Vagina (tissue), 2 donors: ENCODE measurements around the gene PKD2L2. TPM values are rescaled to one million over a fixed set of nuclear protein-coding genes. Genes with fewer than 3 reads are reported as not detected.

ENCODE experiments used
- DNase-seq, 2 donors: peaks; one replicate each; pipeline ENCODE4 v3.0.0-alpha.2; 2017; ENCODE audit errors: extremely low spot score in 2 of 2
- H3K27ac ChIP-seq: fragments of 200-600 bp; sonication (generic); one replicate; pipeline ENCODE4 v1.5.1; 2019
- H3K27me3 ChIP-seq: fragments of 200-600 bp; sonication (generic); one replicate; pipeline ENCODE4 v1.5.1; 2019
- H3K36me3 ChIP-seq, 2 donors: fragments of 200-600 bp; sonication (generic); one replicate each; pipeline ENCODE4 v1.5.1; 2017 to 2019
- H3K4me1 ChIP-seq: fragments of 200-600 bp; sonication (generic); one replicate; pipeline ENCODE4 v1.5.1; 2019
- H3K4me3 ChIP-seq, 2 donors: fragments of 200-600 bp; sonication (generic); 1 replicate in 1 of 2; 2 replicates in 1 of 2; pipeline ENCODE4 v1.5.1; 2016 to 2019
- H3K9me3 ChIP-seq: fragments of 200-600 bp; sonication (generic); one replicate; pipeline ENCODE4 v1.5.1; 2019
- POLR2A ChIP-seq, 2 donors: fragments of 450-650 bp; IDR thresholded peaks; one replicate each; pipeline ENCODE4 v1.6.1; 2017; ENCODE audit warnings: antibody characterized with exemption in 2 of 2, mild to moderate bottlenecking in 2 of 2, moderate library complexity in 2 of 2
- POLR2AphosphoS5 ChIP-seq, 2 donors: sonication (generic); formaldehyde crosslinking; IDR thresholded peaks; one replicate each; pipeline ENCODE4 v1.9.0; 2017; ENCODE audit warnings: antibody characterized with exemption in 2 of 2, mild to moderate bottlenecking in 2 of 2, low read depth in 1 of 2; ENCODE audit not compliant: insufficient read depth in 1 of 2
- intact Hi-C: fragments of 100-400 bp; cut with DNase I; formaldehyde crosslinking; loops from one replicate; pipeline ENCODE4 v1.15.1; 2023
- total RNA-seq: library from RNA; depleted of rRNA; stranded (reverse); fragments of >200 nt; gene quantifications from one replicate; pipeline ENCODE4 v1.2.3, GENCODE V29; 2016
- TF ChIP-seq, protein P1 (sequence below), 3 experiments: fragments of 450-650 bp in 2 of 3; fragments of 200-600 bp in 1 of 3; sonication (generic) in 1 of 3; IDR thresholded peaks; one replicate each; pipeline ENCODE4 v1.5.1; 2017 to 2019; ENCODE audit warnings: antibody characterized with exemption in 3 of 3, mild to moderate bottlenecking in 2 of 3, moderate library complexity in 2 of 3

Gene PKD2L2
- total RNA-seq, 1 donor from 2014 or later = not detected

- H3K27me3 ChIP-seq = no peaks in the 10 kb centered on the region
- TF ChIP-seq, protein P1, sequence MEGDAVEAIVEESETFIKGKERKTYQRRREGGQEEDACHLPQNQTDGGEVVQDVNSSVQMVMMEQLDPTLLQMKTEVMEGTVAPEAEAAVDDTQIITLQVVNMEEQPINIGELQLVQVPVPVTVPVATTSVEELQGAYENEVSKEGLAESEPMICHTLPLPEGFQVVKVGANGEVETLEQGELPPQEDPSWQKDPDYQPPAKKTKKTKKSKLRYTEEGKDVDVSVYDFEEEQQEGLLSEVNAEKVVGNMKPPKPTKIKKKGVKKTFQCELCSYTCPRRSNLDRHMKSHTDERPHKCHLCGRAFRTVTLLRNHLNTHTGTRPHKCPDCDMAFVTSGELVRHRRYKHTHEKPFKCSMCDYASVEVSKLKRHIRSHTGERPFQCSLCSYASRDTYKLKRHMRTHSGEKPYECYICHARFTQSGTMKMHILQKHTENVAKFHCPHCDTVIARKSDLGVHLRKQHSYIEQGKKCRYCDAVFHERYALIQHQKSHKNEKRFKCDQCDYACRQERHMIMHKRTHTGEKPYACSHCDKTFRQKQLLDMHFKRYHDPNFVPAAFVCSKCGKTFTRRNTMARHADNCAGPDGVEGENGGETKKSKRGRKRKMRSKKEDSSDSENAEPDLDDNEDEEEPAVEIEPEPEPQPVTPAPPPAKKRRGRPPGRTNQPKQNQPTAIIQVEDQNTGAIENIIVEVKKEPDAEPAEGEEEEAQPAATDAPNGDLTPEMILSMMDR (IDR thresholded peaks at IDR 0.05) = no peak
- TF ChIP-seq POLR2AphosphoS5 (IDR thresholded peaks at IDR 0.05; ENCODE audit: insufficient read depth in 1 of 2, low read depth in 1 of 2) (no peak), POLR2A (IDR thresholded peaks at IDR 0.05) (no peak)
- H3K4me1 ChIP-seq = no peaks in the 10 kb centered on the region
- DNase-seq = no peak
- H3K27ac ChIP-seq = no peak overlapping the region
- no peaks in the 10 kb centered on the region for H3K36me3 ChIP-seq
- H3K9me3 ChIP-seq = no peaks in the 10 kb centered on the region
- H3K4me3 ChIP-seq = no peak overlapping the region
- intact Hi-C loops = no loop called here
Measured at GRCh38 chr5:137901011-137901817, 12.0 kb downstream of the PKD2L2 start.

GRCh38 chr5:137902408-137903133 is 13.3 kb downstream of the PKD2L2 start:
- H3K4me1 ChIP-seq = no peaks in the 10 kb centered on the region
- intact Hi-C loops = no loop called here
- TF ChIP-seq, protein P1 (IDR thresholded peaks at IDR 0.05) = no peak
- TF ChIP-seq POLR2A (IDR thresholded peaks at IDR 0.05) = no peak
- no peak for TF ChIP-seq POLR2AphosphoS5 (IDR thresholded peaks at IDR 0.05; ENCODE audit: insufficient read depth in 1 of 2, low read depth in 1 of 2)

DNA sequence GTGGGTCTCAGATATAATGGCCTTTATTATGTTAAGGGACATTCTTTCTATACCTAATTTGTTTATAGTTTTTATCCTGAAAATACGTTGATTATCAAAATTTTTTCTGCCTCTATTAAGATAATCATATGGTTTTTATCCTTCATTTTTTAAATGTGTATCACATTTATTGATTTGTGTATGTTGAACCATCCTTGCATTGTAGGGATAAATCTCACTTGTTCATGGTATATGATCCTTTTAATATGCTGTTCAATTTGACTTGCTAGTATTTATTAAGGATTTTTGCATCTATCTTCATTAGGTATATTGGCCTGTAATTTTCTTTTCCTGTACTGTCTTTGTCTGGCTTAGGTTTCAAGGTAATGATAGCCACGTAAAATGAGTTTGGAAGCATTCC is 25.5 kb downstream of the PKD2L2 start:
- DNase-seq = no peak
- no peak overlapping the region for H3K4me3 ChIP-seq
- H3K9me3 ChIP-seq = no peaks in the 10 kb centered on the region
- H3K27ac ChIP-seq = no peak overlapping the region
- H3K4me1 ChIP-seq = no peaks in the 10 kb centered on the region
- H3K27me3 ChIP-seq = no peaks in the 10 kb centered on the region
- intact Hi-C loops = no loop called here
- no peaks in the 10 kb centered on the region for H3K36me3 ChIP-seq
- TF ChIP-seq POLR2A (IDR thresholded peaks at IDR 0.05) (no peak), POLR2AphosphoS5 (IDR thresholded peaks at IDR 0.05; ENCODE audit: insufficient read depth in 1 of 2, low read depth in 1 of 2) (no peak)
- TF ChIP-seq, protein P1 (IDR thresholded peaks at IDR 0.05) = no peak

More at GRCh38 chr5:137902408-137903133, 13.3 kb downstream of the PKD2L2 start:
- Histone ChIP-seq H3K27ac (peak overlapping the region; percentile 29), H3K36me3 (no peaks in the 10 kb centered on the region), H3K4me3 (no peak overlapping the region), H3K27me3 (no peaks in the 10 kb centered on the region), H3K9me3 (no peaks in the 10 kb centered on the region)
- no peak for DNase-seq

GRCh38 chr5:137916923-137917322 is 27.7 kb downstream of the PKD2L2 start:
- TF ChIP-seq POLR2AphosphoS5 (IDR thresholded peaks at IDR 0.05; ENCODE audit: insufficient read depth in 1 of 2, low read depth in 1 of 2) (no peak), POLR2A (IDR thresholded peaks at IDR 0.05) (no peak)
- TF ChIP-seq, protein P1 (IDR thresholded peaks at IDR 0.05) = no peak
- intact Hi-C loops = no loop called here
- Histone ChIP-seq H3K36me3 (no peaks in the 10 kb centered on the region), H3K4me1 (no peaks in the 10 kb centered on the region), H3K27me3 (no peaks in the 10 kb centered on the region), H3K27ac (no peak overlapping the region), H3K4me3 (no peak overlapping the region), H3K9me3 (no peaks in the 10 kb centered on the region)
- no peak for DNase-seq
